Activated CD8-positive, alpha-beta memory T cell treated with anti-CD3 and anti-CD28 coated beads, Interleukin-2, amount 50 U/mL, for 4 hours (primary cell): ENCODE results near the gene NAPEPLD.
"Not testable (repeated sequence)": the region's sequence is repeated elsewhere in the genome, so short reads cannot be mapped to it uniquely, and the experiment has no call there.

Experiments used
- DNase-seq: peaks from one replicate; pipeline ENCODE4 v3.0.0-alpha.2; 2020

NAPEPLD gene

DNA sequence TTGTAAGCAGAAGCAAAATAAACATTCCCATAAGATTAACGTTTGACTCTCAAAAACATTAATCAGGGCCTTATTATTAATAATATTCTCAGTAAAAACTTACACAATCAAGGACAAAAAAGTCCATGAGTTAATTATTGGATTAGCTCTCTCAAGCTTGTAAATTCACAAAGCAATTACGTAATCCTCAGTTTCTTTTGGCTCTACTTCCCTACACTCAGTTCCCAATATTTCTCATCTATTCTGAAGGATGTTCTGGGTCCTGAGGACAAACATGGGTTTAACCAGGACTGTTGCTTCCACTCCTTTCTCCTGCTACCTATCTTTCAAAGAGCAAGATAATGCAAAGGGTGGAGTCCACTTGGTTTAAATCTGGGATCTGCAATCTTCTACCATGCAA, 89.4 kb downstream of the NAPEPLD start:
- DNase-seq = no peak

DNA sequence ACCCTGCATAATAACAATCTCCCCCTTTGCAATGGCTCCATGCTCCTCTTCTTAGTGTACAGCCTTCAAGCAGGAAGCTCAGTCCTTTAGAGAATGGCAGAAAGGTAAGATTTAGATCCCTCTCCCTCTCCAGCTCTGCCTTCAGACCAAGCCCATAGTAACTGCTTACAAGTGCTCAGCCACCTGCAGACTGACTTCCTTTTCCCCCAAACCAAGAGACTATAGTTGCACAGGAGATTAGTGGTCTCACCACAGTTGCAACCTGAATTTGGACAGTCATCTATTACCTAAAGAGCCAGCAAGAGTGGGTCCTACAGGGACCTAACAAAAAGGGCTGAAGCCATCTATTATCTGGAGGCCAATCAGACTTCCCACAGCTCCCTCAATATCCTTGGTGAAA, 90.8 kb downstream of the NAPEPLD start:
- no peak for DNase-seq

DNA sequence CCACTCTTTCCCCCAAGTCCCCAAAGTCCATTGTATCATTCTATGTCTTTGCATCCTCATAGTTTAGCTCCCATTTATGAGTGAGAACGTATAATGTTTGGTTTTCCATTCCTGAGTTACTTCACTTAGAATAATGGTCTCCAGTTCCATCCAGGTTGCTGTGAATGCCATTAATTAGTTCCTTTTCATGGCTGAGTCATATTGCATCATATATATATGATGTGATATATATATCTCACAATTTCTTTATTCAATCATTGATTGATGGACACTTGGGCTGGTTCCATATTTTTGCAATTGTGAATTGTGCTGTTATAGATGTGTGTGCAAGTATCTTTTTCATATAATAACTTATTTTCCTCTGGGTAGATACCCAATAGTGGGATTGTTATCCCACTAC, 92.9 kb downstream of the NAPEPLD start:
- DNase-seq = not testable (repeated sequence)

DNA sequence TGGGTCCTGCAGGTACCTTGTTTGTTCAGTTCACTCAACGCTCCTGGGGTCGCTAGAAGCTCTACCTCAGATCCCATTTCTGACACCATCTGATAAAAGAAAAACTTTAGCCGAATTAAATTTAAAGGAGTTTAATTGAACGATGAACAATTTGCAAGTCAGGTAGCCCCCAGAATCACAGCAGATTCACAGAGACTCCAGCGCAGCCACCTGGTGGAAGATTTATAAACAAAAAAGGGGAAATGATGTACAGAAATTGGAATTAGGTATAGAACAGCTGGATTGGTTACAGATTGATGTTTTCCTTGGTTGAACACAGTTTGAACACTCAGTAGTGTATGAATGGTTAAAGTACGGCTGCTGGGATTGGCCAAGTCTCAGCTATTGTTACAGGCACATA, 97.4 kb downstream of the NAPEPLD start:
- DNase-seq = no peak
